ENCODE measurements around the gene ARMH3.

ARMH3 gene

DNA sequence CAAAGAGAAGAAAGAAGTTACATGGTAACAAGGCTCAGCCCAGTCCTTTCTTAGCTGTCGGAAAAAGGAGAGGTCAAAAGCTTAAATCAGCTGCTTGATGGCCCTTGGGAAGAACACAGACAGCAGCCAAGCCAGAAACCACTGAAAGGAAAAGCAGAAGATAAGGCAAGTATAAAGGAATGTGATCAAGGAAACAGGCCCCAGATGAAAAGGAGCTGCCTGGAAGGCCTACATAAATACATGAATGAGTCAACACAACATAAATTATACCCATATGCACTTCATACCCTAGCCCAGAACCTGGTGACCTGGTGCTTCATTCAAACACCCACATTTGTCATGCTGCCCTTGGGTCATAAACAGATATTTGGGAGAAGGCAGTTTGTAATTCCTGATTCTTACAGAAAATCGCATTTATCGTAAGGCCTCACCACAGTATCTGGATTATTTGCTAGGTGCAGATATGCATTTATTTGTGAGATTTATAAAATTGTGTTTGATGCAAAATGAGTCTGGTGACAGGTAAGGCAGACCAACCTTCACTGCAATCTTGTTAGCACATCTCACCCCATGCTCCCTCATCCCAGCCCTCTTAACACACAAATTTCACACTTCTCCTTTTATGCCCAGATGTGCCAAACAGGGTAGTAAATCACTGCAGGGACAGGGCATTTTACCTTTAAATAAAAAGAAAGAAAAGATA, 117.5 kb downstream of the ARMH3 start:
- no peak for DNase-seq

DNA sequence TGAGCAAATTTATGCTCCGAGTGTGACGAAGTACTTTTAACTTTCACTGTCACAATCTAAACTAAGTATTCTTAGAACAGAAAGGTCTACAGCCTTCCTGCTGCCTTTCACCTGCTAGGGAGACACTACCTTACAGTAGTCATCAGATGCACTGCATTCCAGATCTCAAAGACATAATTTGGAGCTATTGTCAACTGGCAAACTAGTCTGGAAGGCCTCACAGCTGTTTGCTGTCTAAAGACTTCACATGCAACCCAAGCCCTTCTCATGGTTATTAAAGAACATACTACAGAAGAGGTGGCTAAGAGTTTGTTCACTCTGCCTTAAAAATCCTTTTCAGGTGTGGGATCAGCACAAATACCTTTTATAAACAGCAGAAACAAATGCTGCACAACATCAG, 120.5 kb downstream of the ARMH3 start:
- no peak for DNase-seq

GRCh38 chr10:101934686-101935305, 121.2 kb downstream of the ARMH3 start:
- DNase-seq: no peak

DNA sequence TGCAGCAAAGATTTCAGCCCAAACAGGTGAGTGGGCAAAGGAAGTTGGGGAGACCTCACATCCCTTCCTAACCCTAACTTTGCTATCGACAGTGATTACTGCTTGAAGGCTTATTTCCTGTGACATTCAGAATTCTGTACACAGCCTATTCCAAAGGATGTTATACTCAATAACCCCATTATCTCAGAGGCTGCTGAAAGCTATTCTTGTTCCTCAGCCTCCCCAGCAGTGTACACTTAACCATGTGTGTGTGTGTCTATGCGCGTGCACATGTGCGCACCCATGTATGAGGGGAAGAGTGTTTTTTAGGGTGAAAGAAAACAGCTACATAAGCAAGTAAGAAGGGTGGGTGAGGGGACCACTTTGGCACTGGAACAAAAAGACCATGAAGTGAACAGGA, 122.0 kb downstream of the ARMH3 start:
- no peak for DNase-seq

GRCh38 chr10:101932183-101932582, 123.8 kb downstream of the ARMH3 start:
- DNase-seq: no peak

DNA sequence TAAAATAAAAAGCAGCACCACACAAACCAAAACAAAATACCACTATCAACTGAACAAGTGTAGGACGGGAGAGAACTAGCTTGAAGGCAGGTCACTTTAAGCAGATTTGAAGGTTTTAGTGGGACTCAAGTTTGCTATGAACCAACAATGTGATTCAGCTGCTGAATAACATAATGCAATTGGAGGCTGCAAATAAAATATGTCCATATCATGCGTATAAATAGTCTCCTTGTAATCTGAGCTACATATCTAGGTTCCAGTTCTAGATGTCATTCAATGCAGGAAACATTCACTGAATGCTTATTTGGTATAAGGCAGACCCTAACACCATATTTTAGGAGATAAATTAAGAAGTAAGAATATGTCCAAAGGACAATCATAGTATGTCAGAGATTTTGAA, 130.9 kb downstream of the ARMH3 start:
- no peak for DNase-seq

DNA sequence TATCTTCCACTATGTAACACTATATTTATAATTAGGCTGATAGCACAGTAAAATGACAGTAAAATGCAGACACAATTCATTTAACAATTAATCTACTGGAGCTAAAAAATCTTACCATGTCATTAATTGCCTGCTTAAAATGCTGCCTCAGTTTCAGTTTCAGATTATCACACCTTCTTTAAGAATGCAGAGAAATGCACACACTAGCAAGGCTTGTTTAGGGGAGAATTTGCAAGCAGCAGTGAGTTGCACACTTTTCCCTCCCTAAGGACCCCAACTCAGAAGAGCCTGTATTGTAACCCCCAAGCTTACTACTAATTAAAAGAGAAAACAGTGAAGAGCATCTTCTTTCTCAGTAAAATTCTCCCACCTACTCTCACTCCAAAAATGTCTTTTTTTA, 132.7 kb downstream of the ARMH3 start:
- DNase-seq: no peak

DNA sequence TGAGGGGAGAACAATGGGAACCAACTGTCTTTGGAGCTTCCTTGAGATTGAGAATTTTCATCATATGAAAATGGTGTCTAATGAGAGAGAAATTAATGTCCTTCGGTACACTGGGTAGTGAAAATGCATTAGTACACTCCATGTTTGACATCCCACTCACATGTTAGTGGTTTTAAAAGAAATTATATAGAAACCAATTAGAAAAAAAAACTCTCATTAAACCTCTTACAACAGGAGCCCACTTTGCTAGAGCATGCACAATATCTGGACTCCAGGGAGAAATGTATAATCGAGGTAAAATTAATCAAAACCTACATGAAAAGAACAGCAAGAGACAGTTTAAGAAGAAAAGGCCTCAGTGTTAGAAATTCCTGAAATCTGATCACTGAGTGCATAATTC, 133.1 kb downstream of the ARMH3 start:
- DNase-seq: no peak

GRCh38 chr10:101920546-101920945, 135.4 kb downstream of the ARMH3 start:
- DNase-seq: no peak

DNA sequence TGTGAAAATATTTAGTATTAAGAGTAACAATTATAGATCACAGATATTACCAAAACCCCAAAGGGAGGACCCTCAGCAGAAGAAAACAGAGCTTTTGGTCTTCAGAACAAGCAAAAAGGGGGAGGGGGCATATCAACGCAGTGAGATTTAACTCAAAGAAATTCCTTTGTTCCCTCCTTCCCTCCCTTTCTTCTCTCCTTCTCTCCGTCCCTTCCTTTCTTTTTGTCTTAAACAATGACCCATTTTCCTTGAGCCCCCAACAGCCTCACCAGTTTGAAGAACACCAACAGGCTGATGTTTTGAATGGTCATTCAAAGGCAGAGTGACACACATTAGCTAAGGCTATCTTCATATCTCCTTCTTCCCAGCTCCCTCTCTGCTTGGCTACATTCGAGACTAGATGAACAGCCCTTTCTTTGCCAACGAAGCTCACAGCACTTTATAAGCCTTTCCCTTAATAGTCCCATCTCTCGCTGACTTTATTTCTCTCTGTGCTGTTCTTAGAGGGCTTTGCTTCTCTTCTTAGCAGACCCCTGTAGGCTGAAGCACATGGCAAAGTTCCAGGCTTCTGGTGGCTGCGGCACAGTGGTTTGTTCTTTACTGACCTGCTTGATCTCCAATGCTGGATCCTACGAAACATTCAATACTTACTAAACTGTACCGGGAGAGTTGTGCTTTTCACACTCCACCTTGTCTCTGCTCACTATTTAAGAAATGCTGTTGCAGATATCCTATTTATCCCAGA, 136.8 kb downstream of the ARMH3 start:
- no peak for DNase-seq

DNA sequence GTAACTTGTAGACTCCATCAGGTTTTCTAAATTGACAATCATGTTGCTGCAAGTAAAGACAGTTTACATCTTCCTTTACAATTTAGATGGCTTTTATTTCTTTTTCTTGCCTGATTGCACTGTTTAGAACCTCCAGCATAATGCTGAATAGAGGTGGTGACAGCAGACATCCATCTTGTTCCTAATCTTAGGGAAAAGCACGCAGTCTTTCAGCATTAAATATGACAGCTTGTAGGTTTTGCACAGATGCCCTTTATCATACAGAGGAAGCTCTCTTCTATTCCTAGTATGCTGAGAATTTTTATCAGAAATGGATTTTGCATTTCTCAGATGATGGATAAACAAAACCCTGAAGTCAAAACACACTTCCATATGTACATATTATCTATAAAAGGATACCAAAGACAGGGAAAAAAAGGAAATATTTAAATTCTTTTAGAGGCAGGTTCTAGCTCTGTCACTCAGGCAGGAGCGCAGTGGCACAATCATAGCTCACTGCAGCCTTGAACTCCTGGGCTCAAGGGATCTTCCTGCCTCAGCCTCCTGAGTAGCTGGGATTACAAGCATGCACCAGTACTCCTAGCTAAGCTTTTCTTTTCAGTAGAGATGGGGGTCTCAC, 143.3 kb downstream of the ARMH3 start:
- DNase-seq: no peak

DNA sequence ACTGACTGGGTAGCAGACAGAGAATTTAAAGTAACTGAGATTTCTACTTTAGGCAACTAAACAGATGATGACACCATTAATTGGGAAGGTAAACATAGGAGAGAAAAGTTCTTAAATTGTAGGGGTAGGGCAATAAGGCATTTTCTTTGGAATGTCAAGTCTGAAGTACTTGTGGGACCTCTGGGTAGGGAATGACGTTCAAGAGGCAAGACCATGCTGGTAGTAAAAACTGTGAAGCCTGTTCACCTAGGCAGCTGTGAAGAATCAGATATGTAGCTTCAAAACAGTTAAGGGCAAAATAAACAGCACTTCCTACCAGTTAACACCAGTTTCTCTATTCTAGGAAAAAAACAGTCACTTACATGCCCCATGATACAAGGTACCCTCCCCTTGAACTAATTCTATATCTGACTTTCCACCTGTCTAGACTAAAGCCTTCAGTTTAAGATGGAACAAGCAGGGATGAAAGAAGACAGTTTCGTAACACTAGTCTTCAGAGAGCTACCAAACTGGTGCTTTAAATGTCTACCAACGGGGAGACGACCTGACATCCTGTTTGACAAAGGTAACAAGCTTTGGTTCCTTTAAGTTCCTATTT, 149.3 kb downstream of the ARMH3 start:
- no peak for DNase-seq

DNA sequence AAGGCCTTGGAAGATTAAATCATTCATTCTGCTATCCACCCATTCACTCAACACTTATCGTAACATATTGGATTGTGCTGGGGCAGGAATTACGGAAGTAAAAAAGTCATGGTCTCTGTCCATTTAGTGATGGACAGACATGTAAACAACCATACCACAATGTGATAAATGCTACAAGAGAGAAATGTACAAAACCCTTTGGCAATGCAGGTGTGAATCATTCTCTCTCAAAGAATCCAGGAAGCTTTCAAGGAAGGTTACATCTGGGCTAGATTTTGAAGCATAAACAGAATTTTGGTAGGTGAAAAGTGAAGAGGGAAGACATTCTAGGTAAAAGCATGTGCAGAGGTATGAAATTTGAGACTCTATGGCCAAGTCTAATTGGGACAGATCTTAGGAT, 150.7 kb downstream of the ARMH3 start:
- no peak for DNase-seq

GRCh38 chr10:101903827-101904550, 152.0 kb downstream of the ARMH3 start:
- DNase-seq: no peak

DNA sequence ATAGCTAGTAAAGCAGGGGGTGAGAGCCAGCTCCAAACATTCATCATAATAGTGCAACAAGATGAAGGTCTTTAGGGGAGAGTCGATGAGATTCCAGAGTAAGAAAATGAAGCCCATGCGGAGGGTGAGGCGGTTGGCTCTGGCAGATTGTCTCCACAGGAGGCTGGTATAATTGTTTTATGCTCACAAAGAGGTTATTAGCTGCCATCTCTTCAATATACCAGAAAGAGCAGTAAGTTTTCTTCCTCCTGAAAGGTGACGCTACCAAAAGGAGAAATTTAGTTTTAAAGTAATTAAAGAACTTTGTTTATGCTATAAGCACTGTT, 153.2 kb downstream of the ARMH3 start:
- no peak for DNase-seq

DNA sequence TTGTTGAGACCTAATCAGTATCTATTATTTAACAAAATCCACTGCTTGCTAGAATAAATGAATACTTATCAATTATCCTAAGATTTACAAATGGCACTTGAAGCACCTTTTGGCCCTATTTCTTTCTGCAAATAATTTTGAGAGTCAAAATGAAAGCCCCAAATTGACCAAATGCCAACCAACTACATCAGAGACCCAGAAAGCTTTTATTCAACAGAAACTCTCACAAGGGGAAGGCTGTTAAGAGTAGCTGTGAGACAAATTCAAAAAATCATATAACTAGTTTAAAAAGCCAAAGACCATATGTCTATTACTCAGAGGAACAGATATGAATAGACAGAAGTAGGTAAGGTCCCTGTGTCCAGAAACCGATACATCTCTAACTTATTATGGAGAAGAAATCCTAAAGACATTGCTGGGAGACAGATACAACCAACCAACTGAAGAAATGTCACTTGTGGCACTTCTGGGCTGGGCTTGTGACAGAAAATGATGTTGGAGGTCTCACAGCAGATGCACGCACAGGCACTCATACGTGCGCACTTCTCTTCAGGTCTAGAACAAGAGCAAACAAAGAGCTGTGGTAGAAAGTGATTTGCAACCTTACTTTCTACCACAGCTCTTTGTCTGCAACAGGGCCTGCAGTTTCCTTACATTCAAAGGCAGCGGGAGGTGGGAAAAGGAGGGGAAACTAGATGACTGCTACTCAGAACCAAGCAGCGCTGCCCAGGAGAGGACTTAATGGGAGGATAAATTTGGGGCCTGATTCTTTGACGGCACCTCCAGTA, 153.7 kb downstream of the ARMH3 start:
- no peak for DNase-seq

DNA sequence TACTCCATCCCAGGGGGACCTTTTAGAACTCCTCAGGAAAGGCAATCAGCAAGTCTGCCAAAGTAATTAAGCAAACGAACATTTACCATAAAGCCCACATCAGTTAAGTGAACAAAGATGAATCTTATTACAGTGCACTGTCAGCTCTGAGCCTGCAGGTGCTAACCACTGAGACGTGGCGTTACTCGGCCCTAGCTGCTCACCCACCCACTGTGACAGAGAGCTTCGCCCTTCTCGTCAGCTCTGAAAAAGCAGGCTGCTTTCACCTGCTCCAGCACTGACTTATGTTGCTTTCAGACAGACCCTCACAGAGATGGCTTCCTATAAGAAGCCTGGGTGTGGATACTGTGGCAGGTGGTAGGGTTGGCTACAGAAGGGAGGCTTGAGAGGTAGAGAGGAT, 154.6 kb downstream of the ARMH3 start:
- DNase-seq: no peak

- no peak for DNase-seq
Measured at GRCh38 chr10:101897633-101898032, 158.3 kb downstream of the ARMH3 start.

- DNase-seq: no peak
Measured at GRCh38 chr10:101896225-101896877, 159.6 kb downstream of the ARMH3 start.

DNA sequence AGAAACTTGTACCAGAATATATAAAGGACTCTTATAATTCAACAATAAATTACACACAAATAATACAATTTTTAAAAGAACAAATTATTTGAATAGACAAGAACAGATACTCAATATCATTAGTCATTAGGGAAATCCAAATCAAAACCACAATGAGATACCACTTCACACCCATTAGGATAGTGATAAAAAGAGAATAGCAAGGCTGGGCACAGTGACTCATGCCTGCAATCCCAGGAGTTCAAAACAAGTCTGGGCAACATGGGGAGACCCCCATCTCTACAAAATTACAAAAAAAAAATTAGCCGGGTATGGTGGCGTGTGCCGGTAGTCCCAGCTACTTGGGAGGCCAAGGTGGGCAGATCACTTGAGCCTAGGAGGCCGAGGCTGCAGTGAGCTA, 160.2 kb downstream of the ARMH3 start:
- no peak for DNase-seq

GRCh38 chr10:101894742-101895141, 161.2 kb downstream of the ARMH3 start:
- DNase-seq: no peak
